ENCODE results near the gene FOXD3. TPM values are rescaled to one million over a fixed set of nuclear protein-coding genes. Genes with fewer than 3 reads are reported as not detected.

Gene FOXD3
- total and polyA plus RNA-seq, 5 donors from 2014 or later, result not detected

DNA sequence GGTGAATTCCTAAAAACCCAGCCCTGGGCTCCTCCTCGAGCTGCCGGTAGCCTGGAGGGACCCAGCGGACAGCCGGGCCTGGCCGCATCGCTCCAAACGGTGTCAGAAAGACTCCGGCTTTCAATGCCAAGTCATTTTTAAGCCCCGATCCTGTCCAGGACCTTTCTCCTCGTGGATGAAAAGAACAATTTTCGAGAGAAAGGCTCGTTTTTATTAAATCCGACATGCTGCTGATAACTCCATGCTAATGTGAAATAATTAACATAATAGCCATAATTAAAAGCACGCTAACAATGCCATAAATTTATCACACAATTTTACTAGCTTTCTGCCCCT lies 4.6 kb upstream of the FOXD3 start:
- Histone ChIP-seq H3K27me3 (ENCODE audit: control insufficient read depth, insufficient read depth, low read length) (peaks cover 40% of the 10 kb centered on the region), H3K4me3 (ENCODE audit: low read depth, low read length) (no peak overlapping the region), H3K9me3 (ENCODE audit: control insufficient read depth in 2 of 2, low read length in 2 of 2) (peaks cover 6 to 26% of the 10 kb centered on the region in 2 experiments), H3K36me3 (ENCODE audit: control insufficient read depth, insufficient read depth, low read length) (no peaks in the 10 kb centered on the region), H3K4me1 (ENCODE audit: control insufficient read depth, insufficient read depth, low read length, poor library complexity, severe bottlenecking) (peaks cover 34% of the 10 kb centered on the region), H3K27ac (ENCODE audit: insufficient read depth, low read length, poor library complexity, severe bottlenecking) (no peak overlapping the region)
- DNase-seq (no peak), ATAC-seq (ENCODE audit: low read depth in 2 of 2) (no peak)
- H3K36me3 Mint-ChIP-seq, result peaks cover 10% of the 10 kb centered on the region
- peak overlapping the region; percentile 68 to 88 (median 68) for H3K4me3 Mint-ChIP-seq
- H3K9me3 Mint-ChIP-seq, result peaks cover 3 to 33% (median 6%) of the 10 kb centered on the region in 7 donors
- H3K27ac Mint-ChIP-seq, result no peak overlapping the region
- H3K4me1 Mint-ChIP-seq, result peaks cover 13 to 47% (median 23%) of the 10 kb centered on the region in 4 donors
- H3K27me3 Mint-ChIP-seq, result peaks cover 79% of the 10 kb centered on the region

DNA sequence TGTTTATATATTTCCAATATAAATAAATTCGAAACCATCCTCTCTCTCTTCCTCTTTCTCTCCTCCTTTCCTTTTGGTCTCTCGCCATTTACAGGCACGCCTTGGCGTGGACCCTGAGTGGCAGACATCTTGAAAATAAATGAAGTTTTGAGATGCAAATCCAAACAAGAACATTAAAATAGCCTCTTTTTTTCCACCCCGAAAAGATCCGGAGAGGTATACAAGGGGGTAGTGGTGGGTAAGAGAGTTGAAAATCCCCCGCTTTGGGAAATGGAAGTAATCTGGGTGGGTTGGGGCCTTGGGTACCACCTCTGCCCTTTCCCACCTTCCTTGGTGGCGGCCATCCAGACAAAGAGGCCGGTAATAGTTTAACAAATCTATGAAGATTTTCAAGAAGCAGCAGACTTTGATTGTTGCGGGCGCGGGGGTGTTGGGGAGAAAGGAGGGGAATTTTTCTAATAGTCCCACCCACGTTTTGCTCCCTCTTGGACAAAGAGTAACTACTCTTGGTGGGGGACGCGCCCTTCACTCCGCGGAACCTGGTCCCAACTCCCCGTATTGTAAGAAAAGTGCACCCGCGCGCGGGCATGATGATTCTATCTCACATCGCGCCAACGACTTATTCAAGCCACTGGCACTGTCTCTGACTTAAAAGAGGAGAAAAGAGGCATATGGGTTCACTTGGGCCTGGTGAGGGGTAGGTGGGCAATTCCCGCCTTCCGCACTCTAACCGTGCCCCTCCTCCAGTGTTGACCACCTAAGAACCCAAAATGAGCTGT lies 4.0 kb upstream of the FOXD3 start:
- H3K4me3 ChIP-seq (ENCODE audit: low read depth, low read length), result no peak overlapping the region
- H3K4me3 Mint-ChIP-seq, result peak overlapping the region; percentile 68 to 69 (median 68)
- ATAC-seq (ENCODE audit: low read depth in 2 of 2), result no peak
- no peak overlapping the region for H3K27ac ChIP-seq (ENCODE audit: insufficient read depth, low read length, poor library complexity, severe bottlenecking)
- H3K36me3 ChIP-seq (ENCODE audit: control insufficient read depth, insufficient read depth, low read length), result no peaks in the 10 kb centered on the region
- H3K27me3 Mint-ChIP-seq, result peaks cover 81% of the 10 kb centered on the region
- peaks cover 38% of the 10 kb centered on the region for H3K4me1 ChIP-seq (ENCODE audit: control insufficient read depth, insufficient read depth, low read length, poor library complexity, severe bottlenecking)
- H3K36me3 Mint-ChIP-seq, result peaks cover 10% of the 10 kb centered on the region
- peaks cover 6 to 26% of the 10 kb centered on the region in 2 experiments for H3K9me3 ChIP-seq (ENCODE audit: control insufficient read depth in 2 of 2, low read length in 2 of 2)
- peaks cover 40% of the 10 kb centered on the region for H3K27me3 ChIP-seq (ENCODE audit: control insufficient read depth, insufficient read depth, low read length)
- peaks cover 13 to 48% (median 23%) of the 10 kb centered on the region in 4 donors for H3K4me1 Mint-ChIP-seq
- peak overlapping the region in 2 of 3 donors; percentile 69 to 80 for H3K27ac Mint-ChIP-seq
- no peak for DNase-seq
- H3K9me3 Mint-ChIP-seq, result peaks cover 3 to 34% (median 6%) of the 10 kb centered on the region in 7 donors

- H3K4me1 Mint-ChIP-seq, result peaks cover 13 to 50% (median 23%) of the 10 kb centered on the region in 4 donors
- peaks cover 3 to 35% (median 7%) of the 10 kb centered on the region in 7 donors for H3K9me3 Mint-ChIP-seq
- Histone ChIP-seq H3K4me3 (ENCODE audit: low read depth, low read length) (no peak overlapping the region), H3K36me3 (ENCODE audit: control insufficient read depth, insufficient read depth, low read length) (no peaks in the 10 kb centered on the region), H3K27me3 (ENCODE audit: control insufficient read depth, insufficient read depth, low read length) (peaks cover 37% of the 10 kb centered on the region), H3K4me1 (ENCODE audit: control insufficient read depth, insufficient read depth, low read length, poor library complexity, severe bottlenecking) (peaks cover 44% of the 10 kb centered on the region), H3K9me3 (ENCODE audit: control insufficient read depth in 2 of 2, low read length in 2 of 2) (peaks cover 6 to 26% of the 10 kb centered on the region in 2 experiments), H3K27ac (ENCODE audit: insufficient read depth, low read length, poor library complexity, severe bottlenecking) (no peak overlapping the region)
- DNase-seq, result peak in 1 of 3 donors; percentile 13
- H3K27ac Mint-ChIP-seq, result peak overlapping the region in 2 of 3 donors; percentile 69 to 80
- peak overlapping the region; percentile 67 to 73 (median 68) for H3K4me3 Mint-ChIP-seq
- peaks cover 10% of the 10 kb centered on the region for H3K36me3 Mint-ChIP-seq
- H3K27me3 Mint-ChIP-seq, result peaks cover 77% of the 10 kb centered on the region
- no peak for ATAC-seq (ENCODE audit: low read depth in 2 of 2)
Measured at GRCh38 chr1:63319046-63320021, 3.0 kb upstream of the FOXD3 start.

GRCh38 chr1:63320022-63320721 lies 2.2 kb upstream of the FOXD3 start:
- peaks cover 39% of the 10 kb centered on the region for H3K27me3 ChIP-seq (ENCODE audit: control insufficient read depth, insufficient read depth, low read length)
- H3K27ac ChIP-seq (ENCODE audit: insufficient read depth, low read length, poor library complexity, severe bottlenecking), result no peak overlapping the region
- Mint-ChIP-seq H3K4me1 (peaks cover 13 to 57% (median 25%) of the 10 kb centered on the region in 4 donors), H3K4me3 (peak overlapping the region; percentile 67 to 78 (median 70)), H3K36me3 (peaks cover 10% of the 10 kb centered on the region), H3K27me3 (peaks cover 77% of the 10 kb centered on the region), H3K27ac (peak overlapping the region in 1 of 3 donors; percentile 69), H3K9me3 (peaks cover 3 to 37% (median 7%) of the 10 kb centered on the region in 7 donors)
- peaks cover 6 to 26% of the 10 kb centered on the region in 2 experiments for H3K9me3 ChIP-seq (ENCODE audit: control insufficient read depth in 2 of 2, low read length in 2 of 2)
- H3K4me1 ChIP-seq (ENCODE audit: control insufficient read depth, insufficient read depth, low read length, poor library complexity, severe bottlenecking), result peaks cover 47% of the 10 kb centered on the region
- no peaks in the 10 kb centered on the region for H3K36me3 ChIP-seq (ENCODE audit: control insufficient read depth, insufficient read depth, low read length)
- DNase-seq (peak in 2 of 3 donors; percentile 23 to 29), ATAC-seq (ENCODE audit: low read depth in 2 of 2) (no peak)
- no peak overlapping the region for H3K4me3 ChIP-seq (ENCODE audit: low read depth, low read length)

DNA sequence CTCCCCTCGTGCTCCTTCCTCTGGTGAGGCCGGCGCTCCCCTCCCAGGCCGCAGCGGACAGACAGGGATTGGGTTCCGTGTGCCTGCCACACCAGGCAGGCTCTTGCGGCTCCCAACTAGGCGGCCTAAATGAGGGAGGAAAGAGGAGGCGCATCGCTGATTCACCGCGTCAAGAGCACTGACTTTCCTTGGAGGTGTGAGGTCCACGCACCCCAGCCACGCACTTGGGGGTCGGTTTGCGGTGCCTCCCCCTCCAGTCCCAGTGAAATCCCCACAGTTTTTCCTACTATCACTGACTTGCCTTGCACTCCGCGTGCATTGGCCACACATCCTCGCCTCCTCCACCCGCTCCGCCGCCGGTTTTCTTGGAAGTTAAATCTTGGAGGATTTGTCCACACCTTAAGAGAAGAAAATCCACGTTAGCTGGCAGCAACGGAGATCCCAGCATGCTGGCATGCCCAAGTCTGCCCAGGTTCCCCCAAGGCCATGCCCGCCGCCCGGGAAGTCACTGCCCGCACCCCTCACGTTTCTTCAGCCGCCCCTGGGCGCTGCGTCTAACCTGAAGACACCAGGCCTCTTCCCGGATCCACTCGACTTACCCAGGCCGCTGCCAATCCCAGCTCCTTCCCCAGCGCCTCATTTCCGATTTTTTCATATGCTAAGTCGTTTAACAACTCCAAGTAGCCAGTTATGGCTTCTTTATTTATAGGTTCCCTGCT lies 1.1 kb upstream of the FOXD3 start:
- peaks cover 44% of the 10 kb centered on the region for H3K27me3 ChIP-seq (ENCODE audit: control insufficient read depth, insufficient read depth, low read length)
- no peak overlapping the region for H3K27ac ChIP-seq (ENCODE audit: insufficient read depth, low read length, poor library complexity, severe bottlenecking)
- Mint-ChIP-seq H3K9me3 (peaks cover 3 to 37% (median 7%) of the 10 kb centered on the region in 7 donors), H3K27me3 (peaks cover 77% of the 10 kb centered on the region), H3K27ac (peak overlapping the region; percentile 12 to 97 (median 88)), H3K4me1 (peaks cover 13 to 57% (median 26%) of the 10 kb centered on the region in 4 donors), H3K4me3 (peak overlapping the region; percentile 78 to 95 (median 84)), H3K36me3 (peaks cover 10% of the 10 kb centered on the region)
- H3K4me1 ChIP-seq (ENCODE audit: control insufficient read depth, insufficient read depth, low read length, poor library complexity, severe bottlenecking), result peaks cover 47% of the 10 kb centered on the region
- H3K9me3 ChIP-seq (ENCODE audit: control insufficient read depth in 2 of 2, low read length in 2 of 2), result peaks cover 10 to 35% of the 10 kb centered on the region in 2 experiments
- H3K4me3 ChIP-seq (ENCODE audit: low read depth, low read length), result no peak overlapping the region
- peak in 1 of 3 donors; percentile 14 for DNase-seq
- ATAC-seq (ENCODE audit: low read depth in 2 of 2), result no peak
- no peaks in the 10 kb centered on the region for H3K36me3 ChIP-seq (ENCODE audit: control insufficient read depth, insufficient read depth, low read length)

DNA sequence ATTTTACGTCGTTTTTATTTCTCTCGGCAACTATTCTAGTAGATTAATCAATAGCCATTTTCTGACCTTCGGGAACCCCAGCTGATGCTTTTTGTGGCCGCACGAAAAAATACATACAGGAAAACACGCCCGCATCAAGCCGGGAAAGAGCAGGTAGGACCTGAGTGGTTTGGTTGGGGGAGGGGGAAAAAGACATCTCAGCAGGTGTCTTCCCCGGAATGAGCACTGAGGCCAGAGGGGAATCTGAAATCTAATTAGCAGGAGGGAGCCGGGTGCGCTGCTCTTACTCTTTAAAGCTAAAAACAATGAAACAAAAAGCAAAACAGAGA lies 618 bp upstream of the FOXD3 start:
- Mint-ChIP-seq H3K4me1 (peaks cover 13 to 56% (median 30%) of the 10 kb centered on the region in 4 donors), H3K4me3 (peak overlapping the region; percentile 78 to 95 (median 84)), H3K27ac (peak overlapping the region; percentile 12 to 97 (median 88)), H3K27me3 (peaks cover 77% of the 10 kb centered on the region), H3K36me3 (peaks cover 10% of the 10 kb centered on the region), H3K9me3 (peaks cover 3 to 38% (median 7%) of the 10 kb centered on the region in 7 donors)
- Histone ChIP-seq H3K4me3 (ENCODE audit: low read depth, low read length) (peak overlapping the region; percentile 54), H3K27ac (ENCODE audit: insufficient read depth, low read length, poor library complexity, severe bottlenecking) (no peak overlapping the region), H3K27me3 (ENCODE audit: control insufficient read depth, insufficient read depth, low read length) (peaks cover 48% of the 10 kb centered on the region), H3K36me3 (ENCODE audit: control insufficient read depth, insufficient read depth, low read length) (no peaks in the 10 kb centered on the region), H3K4me1 (ENCODE audit: control insufficient read depth, insufficient read depth, low read length, poor library complexity, severe bottlenecking) (peaks cover 46% of the 10 kb centered on the region), H3K9me3 (ENCODE audit: control insufficient read depth in 2 of 2, low read length in 2 of 2) (peaks cover 10 to 39% of the 10 kb centered on the region in 2 experiments)
- ATAC-seq (ENCODE audit: low read depth in 2 of 2) (no peak), DNase-seq (peak in 2 of 3 donors; percentile 2 to 30)

Measured in CD4-positive, CD25-positive, alpha-beta regulatory T cell (primary cell).